ENCODE measurements around the gene NDST3.

NDST3 gene

GRCh38 chr4:118081434-118081833 is 47.1 kb downstream of the NDST3 start:
- no peak for DNase-seq (ENCODE audit: low read depth)

DNA sequence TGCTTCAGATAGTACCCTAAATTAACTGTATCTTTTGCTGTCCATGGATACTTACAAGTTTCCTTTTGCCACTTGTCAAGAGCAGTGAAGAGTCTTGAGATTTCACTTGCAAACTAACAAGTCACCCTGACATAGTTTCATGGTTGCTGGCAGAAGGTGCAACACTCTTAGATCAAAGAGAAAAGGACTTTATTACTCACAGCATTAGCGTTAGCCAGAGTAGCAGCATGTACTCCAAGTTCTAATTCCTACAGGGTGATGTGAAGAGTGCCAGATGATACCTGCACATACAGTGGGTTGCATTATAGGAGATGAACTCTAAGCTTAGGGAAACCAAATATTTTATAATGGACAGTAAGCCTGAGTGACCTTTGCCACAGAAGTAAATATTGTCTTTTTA is 47.9 kb downstream of the NDST3 start:
- no peak for DNase-seq (ENCODE audit: low read depth)

GRCh38 chr4:118085700-118086099 is 51.4 kb downstream of the NDST3 start:
- DNase-seq (ENCODE audit: low read depth), result no peak

DNA sequence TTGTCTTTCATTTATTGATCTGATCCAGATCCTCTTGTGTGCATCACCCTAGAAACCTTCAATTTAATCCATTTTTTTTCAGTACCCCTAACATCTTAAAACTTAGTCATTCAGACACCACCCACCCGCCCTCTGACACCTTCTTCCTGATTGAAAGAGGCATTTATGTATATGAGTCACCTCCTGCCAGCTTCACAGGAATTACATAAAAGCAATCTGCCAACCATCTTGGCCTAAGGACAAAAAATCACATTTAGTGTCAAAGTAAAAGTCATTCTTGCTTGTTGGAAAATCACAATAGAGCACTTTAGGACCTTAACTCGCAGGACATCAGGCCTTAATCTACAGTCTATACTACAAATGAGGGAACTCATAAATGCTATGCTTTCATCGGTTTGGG is 52.1 kb downstream of the NDST3 start:
- no peak for DNase-seq (ENCODE audit: low read depth)

- DNase-seq (ENCODE audit: low read depth), result no peak
Observed at GRCh38 chr4:118087366-118087765, 53.1 kb downstream of the NDST3 start.

GRCh38 chr4:118099106-118099505 is 64.8 kb downstream of the NDST3 start:
- DNase-seq (ENCODE audit: low read depth), result no peak

DNA sequence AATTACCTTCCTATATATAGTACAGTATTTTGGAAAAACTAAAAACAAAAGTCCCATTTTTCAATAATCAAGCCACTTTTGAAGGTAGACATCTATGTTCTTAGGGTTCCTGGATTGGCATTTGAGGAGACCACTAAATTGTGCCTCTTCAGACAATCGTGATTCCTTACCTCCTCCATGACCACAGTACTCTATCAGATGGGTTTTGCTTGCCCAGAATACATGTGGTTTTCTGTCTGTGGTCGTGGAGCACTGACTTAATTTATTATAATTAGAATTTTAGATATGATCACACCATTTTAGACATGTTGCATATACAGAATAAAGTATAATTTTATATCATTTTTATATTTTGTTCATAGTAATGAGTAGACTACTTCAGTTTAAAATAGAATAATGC is 67.9 kb downstream of the NDST3 start:
- DNase-seq (ENCODE audit: low read depth), result no peak

DNA sequence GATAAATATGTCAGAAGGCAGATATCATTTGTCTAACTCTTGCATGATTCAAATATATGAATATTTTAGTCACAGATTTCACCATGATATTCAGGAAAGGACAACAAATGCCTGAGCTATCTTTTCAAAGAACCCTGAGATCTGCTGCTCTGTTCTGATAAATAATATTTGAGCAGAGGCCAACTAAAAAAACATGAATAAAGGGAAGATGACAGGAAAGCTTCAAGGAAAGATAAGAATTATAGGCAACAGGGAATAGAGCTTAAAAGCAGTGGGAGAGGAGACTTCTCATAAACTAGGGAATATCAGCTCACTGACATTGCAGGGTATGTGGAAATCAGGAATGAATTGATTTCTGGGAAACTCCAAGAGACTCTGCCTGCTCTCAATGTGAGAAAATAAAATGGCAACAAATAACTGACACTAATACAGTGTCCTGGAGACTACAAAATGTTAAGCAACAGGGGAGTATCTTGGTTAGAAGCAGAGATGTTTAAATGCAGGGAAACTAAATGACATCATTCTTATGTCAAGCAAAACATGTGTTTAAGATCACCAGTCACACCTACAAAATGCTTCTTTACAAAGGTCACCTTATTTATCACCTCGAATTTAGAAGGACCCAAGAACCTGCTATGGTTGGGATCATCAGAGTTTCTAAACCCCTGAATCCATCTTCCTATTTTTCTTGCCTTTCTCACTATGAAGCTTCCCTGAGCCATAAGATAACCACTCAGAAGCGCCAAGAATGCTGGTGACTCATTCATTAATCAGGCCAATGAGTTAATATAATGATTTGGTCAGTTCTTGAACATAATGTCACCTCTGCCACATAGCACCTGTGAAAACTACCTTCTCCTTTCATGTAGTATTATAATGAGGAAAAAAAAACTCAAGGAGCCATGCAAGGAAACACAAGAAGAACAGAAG is 78.1 kb downstream of the NDST3 start:
- DNase-seq (ENCODE audit: low read depth), result no peak

DNA sequence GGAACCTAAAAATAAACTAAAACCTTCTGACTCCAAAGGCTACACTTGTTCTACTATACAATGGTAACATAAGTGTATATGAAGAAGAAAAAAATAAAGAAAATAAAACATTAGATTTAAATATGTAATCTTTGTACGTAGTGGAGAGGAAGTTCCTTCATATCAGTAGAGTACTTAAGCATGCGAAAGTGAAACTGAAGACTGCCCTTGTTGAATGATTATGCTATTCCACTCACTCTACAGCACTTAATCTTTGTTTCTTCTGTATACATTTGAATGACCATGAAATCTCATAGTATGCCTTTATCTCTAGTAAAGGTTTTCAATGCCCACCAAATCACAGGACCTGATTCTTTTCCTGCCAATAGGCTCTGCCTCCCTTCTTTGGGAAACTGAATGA is 78.9 kb downstream of the NDST3 start:
- DNase-seq (ENCODE audit: low read depth), result no peak

DNA sequence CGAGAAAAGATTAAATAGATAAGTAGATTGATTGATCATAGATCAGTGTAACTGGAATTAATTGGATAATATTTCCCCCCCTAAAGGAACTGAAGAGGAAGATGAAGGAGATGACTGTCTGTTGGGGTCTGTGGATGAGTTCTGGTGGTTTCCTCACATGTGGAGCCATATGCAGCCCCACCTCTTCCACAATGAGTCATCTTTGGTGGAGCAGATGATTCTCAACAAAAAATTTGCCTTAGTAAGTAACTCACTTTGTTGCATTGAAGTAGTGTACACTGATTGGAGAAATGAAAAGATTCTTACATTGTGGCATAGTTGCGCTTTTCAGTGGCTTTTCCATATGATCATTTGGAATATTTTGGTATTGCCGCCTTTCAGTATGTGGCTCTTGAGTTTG is 80.4 kb downstream of the NDST3 start:
- no peak for DNase-seq (ENCODE audit: low read depth)

DNA sequence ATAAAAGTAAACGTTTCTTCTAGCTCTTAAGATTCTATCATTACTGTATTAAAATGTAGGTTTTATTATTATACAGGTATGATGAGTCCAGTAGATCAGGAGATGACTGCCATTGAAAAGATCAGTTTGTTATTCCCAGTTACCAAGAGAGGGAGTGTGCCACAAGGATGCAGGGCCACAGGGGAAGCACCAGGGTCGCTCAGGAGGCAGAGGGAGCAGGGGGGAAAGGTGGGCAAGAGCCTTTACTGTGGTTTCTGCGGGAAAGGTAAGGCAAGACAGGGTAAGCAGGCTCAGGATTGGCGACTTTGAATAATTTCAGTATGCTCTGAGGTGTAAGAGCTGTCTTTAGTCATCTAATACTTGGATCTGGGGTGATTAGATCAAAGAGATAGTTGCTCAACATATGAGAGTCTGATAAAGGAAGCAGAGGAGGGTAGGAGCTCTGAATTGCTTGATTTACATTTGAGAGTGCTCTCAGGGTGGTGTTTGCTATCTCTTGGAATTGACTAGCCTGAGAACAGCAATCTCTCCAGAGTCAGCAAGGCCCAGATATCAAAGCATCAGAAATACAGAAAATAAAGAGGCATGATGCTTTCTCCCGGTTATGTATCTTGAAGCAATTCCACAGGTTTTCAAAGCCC is 86.0 kb downstream of the NDST3 start:
- DNase-seq (ENCODE audit: low read depth), result no peak

DNA sequence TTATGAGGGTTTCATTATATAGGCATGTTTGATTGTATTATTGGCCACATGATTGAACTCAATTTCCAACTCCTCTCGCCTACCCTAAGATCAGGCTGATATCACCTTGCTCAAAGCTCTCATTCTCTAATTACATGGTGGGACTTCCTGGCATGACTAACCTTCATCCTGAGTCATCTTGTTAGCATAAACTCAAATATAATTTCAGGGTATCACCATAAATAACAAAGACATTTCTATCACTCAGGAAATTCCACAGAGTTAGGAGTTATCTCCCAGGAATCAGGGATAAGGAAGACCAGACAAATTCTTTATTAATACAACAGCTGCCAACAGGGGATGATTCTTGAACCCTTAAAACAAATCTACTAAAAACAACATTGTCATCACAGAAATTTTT is 90.7 kb downstream of the NDST3 start:
- no peak for DNase-seq (ENCODE audit: low read depth)

GRCh38 chr4:118139241-118139640 is 105.0 kb downstream of the NDST3 start:
- no peak for DNase-seq (ENCODE audit: low read depth)

- DNase-seq (ENCODE audit: low read depth), result no peak
Observed at GRCh38 chr4:118141240-118141639, 107.0 kb downstream of the NDST3 start.

DNA sequence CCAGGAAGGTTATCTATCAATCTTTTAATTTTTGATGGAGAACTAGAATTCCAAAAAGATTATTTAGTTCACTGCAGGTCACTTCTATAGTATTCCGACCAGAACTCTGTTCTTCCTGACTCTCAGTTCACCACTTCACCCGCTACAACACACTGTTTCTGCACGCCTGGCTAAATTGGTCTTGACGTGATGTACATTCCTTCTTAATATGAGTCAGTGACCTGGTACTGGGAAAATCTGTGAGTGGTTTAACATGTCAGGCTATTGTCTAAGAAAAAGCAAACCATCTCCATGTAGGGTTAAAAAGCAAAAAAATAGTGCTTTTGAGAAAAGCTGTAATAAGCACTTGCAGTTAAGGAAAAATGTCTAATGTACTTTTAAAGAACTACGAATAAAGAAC is 120.4 kb downstream of the NDST3 start:
- no peak for DNase-seq (ENCODE audit: low read depth)

DNA sequence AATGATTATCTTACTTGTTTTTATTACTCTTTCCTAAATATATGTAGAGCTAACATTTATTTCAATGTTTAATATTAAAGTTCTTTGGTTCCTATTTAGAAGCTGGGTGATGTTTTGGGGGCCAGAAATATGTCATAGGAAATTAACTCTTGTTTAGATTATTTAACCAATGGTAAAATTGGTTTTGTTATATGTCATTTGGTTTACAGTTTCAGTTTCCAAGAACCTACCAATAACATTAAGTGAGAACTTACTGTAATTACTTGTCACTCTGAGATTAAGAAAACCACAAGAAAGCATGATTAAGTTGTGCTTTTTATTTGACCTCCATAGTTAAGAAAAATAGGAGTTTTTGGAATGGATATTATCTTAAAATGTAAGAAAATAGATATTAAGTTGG is 121.2 kb downstream of the NDST3 start:
- no peak for DNase-seq (ENCODE audit: low read depth)

DNA sequence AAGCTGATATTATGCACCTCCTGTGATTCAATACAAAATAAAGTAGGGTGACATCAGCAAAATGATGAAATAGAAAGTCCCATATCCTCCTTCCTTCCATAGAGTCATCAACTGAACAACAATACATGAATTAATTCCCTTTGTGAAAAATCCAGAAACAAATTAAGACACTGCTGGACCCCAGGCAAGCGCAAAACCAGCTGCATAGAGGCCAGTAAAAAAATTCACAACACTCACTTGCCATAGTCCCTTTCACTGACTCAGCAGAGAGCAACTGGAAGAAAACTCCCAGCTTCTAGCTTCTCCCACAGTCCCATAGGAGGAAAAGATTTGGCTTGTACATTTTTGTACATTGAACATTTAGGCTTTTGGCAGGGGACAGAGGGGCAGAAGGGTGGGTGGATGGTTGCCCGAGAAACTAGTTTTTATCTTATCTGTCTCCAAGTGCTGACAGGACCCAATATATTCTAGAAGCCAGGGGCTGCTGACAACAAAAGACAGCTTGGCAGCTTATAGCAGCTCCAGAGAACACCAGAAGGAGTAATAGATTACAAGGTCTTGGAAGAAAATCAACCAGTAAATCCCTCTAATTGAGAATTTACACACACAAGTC is 124.6 kb downstream of the NDST3 start:
- no peak for DNase-seq (ENCODE audit: low read depth)

DNA sequence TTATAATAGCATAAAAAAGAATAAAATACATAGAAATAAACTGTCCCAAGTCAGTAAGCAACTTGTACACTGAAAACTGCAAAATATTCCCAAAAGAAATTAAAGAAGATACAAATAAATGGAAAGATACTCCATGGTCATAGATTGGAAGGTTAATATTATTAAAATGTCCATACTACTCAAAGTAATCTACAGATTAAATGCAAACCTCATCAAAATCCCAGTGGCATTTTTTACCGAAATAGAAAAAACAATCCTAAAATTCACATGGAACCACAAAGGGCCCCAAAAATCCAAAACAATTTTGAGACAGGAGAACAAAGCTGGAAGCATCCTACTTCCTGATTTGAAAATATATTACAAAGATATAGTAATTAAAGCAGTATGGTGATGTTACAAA is 133.0 kb downstream of the NDST3 start:
- DNase-seq (ENCODE audit: low read depth), result no peak

- DNase-seq (ENCODE audit: low read depth), result no peak
Observed at GRCh38 chr4:118171381-118171780, 137.1 kb downstream of the NDST3 start.

- no peak for DNase-seq (ENCODE audit: low read depth)
Observed at GRCh38 chr4:118173126-118173525, 138.8 kb downstream of the NDST3 start.

- DNase-seq (ENCODE audit: low read depth), result no peak
Observed at GRCh38 chr4:118173956-118174725, 139.9 kb downstream of the NDST3 start.

DNA sequence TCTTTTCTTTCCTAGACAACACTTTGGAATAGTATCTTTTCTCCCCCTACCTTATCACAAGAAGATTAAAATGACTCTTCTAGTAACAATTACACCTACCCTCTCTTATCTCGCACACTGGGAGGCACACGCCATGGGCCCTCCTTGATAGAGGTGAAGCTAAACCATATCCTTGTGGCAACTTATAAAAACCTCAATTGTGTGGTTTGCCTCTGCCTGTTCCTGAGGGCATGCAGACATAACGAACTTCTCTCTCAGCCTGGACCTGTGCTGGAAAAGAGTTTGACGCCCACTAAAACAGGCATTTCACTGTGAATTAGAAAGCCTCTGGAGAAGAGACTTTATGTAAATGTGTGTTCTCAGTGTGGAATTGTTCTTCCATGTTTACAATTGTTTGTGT is 141.2 kb downstream of the NDST3 start:
- DNase-seq (ENCODE audit: low read depth), result no peak
